Measurements from ENCODE around the gene WIPI1.

- TF ChIP-seq ZNF347 (CRISPR knock-in tag; IDR thresholded peaks at IDR 0.05; ENCODE audit: low read depth) (no peak), EZH2 (IDR thresholded peaks at IDR 0.05; ENCODE audit: borderline replicate concordance, low read depth, low read length) (no peak), BMI1 (IDR thresholded peaks at IDR 0.05; ENCODE audit: low read length) (no peak), CBX5 (IDR thresholded peaks at IDR 0.05; ENCODE audit: borderline replicate concordance, low read depth) (no peak), MYC (IDR thresholded peaks at IDR 0.05; ENCODE audit: low read depth, low read length) (no peak), MYC (CRISPR knock-in tag; IDR thresholded peaks at IDR 0.05; ENCODE audit: borderline replicate concordance, low read depth) (no peak), RAD21 (CRISPR knock-in tag; conservative IDR thresholded peaks at IDR 0.05 in 1 of 2, IDR thresholded peaks at IDR 0.05 in 1 of 2) (no peak), ATF7 (IDR thresholded peaks at IDR 0.05) (no peak)
Observed at GRCh38 chr17:68418876-68419275, 38.4 kb downstream of the WIPI1 start.

Data from K562 (cell line).